Esophagus muscularis mucosa (tissue), 3 donors: ENCODE results near the gene ADCY10.

Experiments
- CTCF ChIP-seq, 3 experiments: fragments of 200-600 bp in 2 of 3; fragments of 450-650 bp in 1 of 3; sonication (generic) in 2 of 3; IDR thresholded peaks; one replicate each; pipeline ENCODE4 v1.5.1; 2017 to 2019; ENCODE audit warnings: antibody characterized with exemption in 3 of 3, mild to moderate bottlenecking in 2 of 3, moderate library complexity in 1 of 3
- POLR2A ChIP-seq: fragments of 450-650 bp; IDR thresholded peaks from one replicate; pipeline ENCODE4 v1.6.1; 2017; ENCODE audit warnings: antibody characterized with exemption, moderate library complexity, mild to moderate bottlenecking, low read depth

GRCh38 chr1:167789501-167789900, 124.4 kb downstream of the ADCY10 start:
- no peak for TF ChIP-seq CTCF (IDR thresholded peaks at IDR 0.05)
- no peak for TF ChIP-seq POLR2A
